ENCODE measurements around the gene NSMCE4A. TPM values are rescaled to one million over a fixed set of nuclear protein-coding genes. Genes with fewer than 3 reads are reported as not detected.
"Not testable (repeated sequence)": the region's sequence is repeated elsewhere in the genome, so short reads cannot be mapped to it uniquely, and the experiment has no call there.

NSMCE4A gene
- 10 to 100 TPM; 59.0 to 65.4 TPM for total RNA-seq

DNA sequence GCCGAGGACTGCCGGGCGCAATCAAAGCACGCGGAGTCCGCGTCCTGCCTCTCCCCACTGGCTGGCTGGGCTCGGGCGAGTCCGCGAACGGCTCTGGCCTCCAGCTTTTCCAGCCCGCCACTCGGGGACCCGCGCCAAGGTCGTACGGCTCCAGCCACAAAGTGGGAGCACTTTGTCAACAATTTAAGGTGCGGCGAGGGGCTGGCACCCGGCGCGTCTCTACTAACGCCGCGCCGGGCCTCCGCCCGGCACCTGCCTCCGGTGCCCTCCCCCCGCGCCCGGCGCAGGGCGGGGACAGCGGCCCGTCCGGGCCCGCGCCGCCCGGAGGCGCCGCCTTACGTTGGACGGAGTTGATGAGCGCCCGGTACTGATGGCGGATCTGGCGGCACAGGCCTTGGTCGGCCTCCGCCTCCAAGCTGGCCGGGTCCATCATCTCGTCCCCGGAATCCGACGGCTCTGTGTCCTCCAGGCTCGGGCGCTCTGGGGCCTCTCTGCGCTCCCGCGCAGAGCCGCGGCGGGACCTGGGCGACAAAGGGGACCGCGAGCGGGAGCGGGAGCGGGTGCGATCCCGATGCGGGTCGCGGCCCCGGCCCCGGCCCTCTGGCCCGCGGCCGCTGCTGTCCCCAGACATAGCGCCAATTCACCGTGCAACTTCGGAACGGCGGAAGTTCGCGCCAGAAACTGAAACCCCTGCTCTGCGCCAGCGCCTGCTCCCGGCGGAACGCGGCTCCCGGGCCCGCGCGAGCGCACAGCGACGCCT is at the start of gene NSMCE4A:
TSS of gene NSMCE4A (minus strand) at position 683 of the 760 bp plus-strand sequence. CDS start at position 631, 52 bp downstream.
- peak; percentile 85 for DNase-seq (ENCODE audit: low spot score)
- peak within 1 kb of the TSS; percentile 91 for H3K4me3 Mint-ChIP-seq
- H3K27me3 Mint-ChIP-seq: no peaks in the 10 kb centered on the region
- H3K4me1 Mint-ChIP-seq (ENCODE audit: low read depth in 2 of 2): peaks cover 16 to 19% of the 10 kb centered on the region in 2 donors
- H3K36me3 Mint-ChIP-seq: peaks cover 10% of the 10 kb centered on the region
- H3K27ac Mint-ChIP-seq: no peak within 1 kb of the TSS
- ATAC-seq: peak; percentile 90 to 93
- no peaks in the 10 kb centered on the region for H3K9me3 Mint-ChIP-seq

- not testable (repeated sequence) for H3K27me3 Mint-ChIP-seq; H3K4me3 Mint-ChIP-seq; DNase-seq (ENCODE audit: low spot score); H3K9me3 Mint-ChIP-seq; ATAC-seq; H3K27ac Mint-ChIP-seq; H3K36me3 Mint-ChIP-seq; H3K4me1 Mint-ChIP-seq (ENCODE audit: low read depth in 2 of 2)
These were observed 48.2 kb upstream of the NSMCE4A start for GRCh38 chr10:122023257-122023656.

DNA sequence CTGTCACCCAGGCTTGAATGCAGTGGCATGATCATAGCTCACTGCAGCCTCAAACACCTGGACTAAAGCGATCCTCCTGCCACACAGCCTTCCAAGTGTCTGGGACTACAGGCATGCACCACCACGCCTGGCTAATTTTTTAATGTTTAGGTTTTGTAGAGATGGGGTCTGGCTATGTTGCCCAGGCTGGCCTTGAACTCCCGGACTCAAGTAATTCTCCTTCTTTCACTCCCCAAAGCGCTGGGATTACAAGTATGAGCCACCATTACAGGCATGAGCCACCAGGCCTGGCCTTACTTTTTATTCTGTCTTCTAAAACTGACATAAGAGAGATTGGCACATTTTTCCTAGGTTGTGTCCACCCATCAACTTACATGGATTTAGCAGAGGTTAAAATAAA is 47.3 kb upstream of the NSMCE4A start:
- Mint-ChIP-seq H3K4me3 (no peak overlapping the region), H3K4me1 (ENCODE audit: low read depth in 2 of 2) (no peaks in the 10 kb centered on the region), H3K27ac (no peak overlapping the region), H3K27me3 (peaks cover 0 to 5% of the 10 kb centered on the region in 2 donors), H3K36me3 (no peaks in the 10 kb centered on the region), H3K9me3 (no peaks in the 10 kb centered on the region)
- DNase-seq (ENCODE audit: low spot score): no peak
- ATAC-seq: no peak

GRCh38 chr10:122021828-122022227 is 46.8 kb upstream of the NSMCE4A start:
- Mint-ChIP-seq H3K4me3 (no peak overlapping the region), H3K36me3 (no peaks in the 10 kb centered on the region), H3K4me1 (ENCODE audit: low read depth in 2 of 2) (no peaks in the 10 kb centered on the region), H3K27me3 (peaks cover 0 to 5% of the 10 kb centered on the region in 2 donors), H3K27ac (no peak overlapping the region), H3K9me3 (no peaks in the 10 kb centered on the region)
- DNase-seq (ENCODE audit: low spot score): no peak
- ATAC-seq: no peak

DNA sequence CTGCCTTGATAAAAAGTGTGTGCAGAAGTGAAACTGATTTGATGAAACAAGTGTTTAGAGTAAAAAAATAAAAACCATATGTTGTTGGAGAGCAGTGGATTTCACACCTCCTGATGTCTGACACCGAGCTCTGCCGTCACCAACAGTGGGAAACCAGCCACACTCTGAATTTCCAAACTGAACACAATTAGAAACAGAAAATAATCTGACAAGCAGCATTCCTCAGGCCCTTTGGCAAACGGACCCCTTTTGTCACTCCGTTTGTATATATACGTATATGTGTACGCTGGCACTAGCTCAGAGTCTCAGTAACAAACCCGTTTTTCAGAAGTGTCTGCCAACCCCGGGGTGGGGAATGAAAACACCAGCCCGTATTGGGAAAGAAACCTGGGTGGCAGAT is 46.4 kb upstream of the NSMCE4A start:
- no peaks in the 10 kb centered on the region for H3K9me3 Mint-ChIP-seq
- DNase-seq (ENCODE audit: low spot score) (no peak), ATAC-seq (no peak)
- no peaks in the 10 kb centered on the region for H3K36me3 Mint-ChIP-seq
- H3K4me1 Mint-ChIP-seq (ENCODE audit: low read depth in 2 of 2): no peaks in the 10 kb centered on the region
- H3K27me3 Mint-ChIP-seq: peaks cover 0 to 9% of the 10 kb centered on the region in 2 donors
- no peak overlapping the region for H3K4me3 Mint-ChIP-seq
- H3K27ac Mint-ChIP-seq: no peak overlapping the region

GRCh38 chr10:122020226-122020625 is 45.2 kb upstream of the NSMCE4A start:
- H3K9me3 Mint-ChIP-seq: no peaks in the 10 kb centered on the region
- ATAC-seq (no peak), DNase-seq (ENCODE audit: low spot score) (no peak)
- H3K4me3 Mint-ChIP-seq: no peak overlapping the region
- peaks cover 0 to 9% of the 10 kb centered on the region in 2 donors for H3K27me3 Mint-ChIP-seq
- no peaks in the 10 kb centered on the region for H3K36me3 Mint-ChIP-seq
- H3K4me1 Mint-ChIP-seq (ENCODE audit: low read depth in 2 of 2): no peaks in the 10 kb centered on the region
- H3K27ac Mint-ChIP-seq: no peak overlapping the region

GRCh38 chr10:122019414-122019975 is 44.5 kb upstream of the NSMCE4A start:
- H3K36me3 Mint-ChIP-seq: no peaks in the 10 kb centered on the region
- no peaks in the 10 kb centered on the region for H3K4me1 Mint-ChIP-seq (ENCODE audit: low read depth in 2 of 2)
- H3K27ac Mint-ChIP-seq: no peak overlapping the region
- H3K9me3 Mint-ChIP-seq: no peaks in the 10 kb centered on the region
- peaks cover 0 to 12% of the 10 kb centered on the region in 2 donors for H3K27me3 Mint-ChIP-seq
- no peak for ATAC-seq
- H3K4me3 Mint-ChIP-seq: no peak overlapping the region
- no peak for DNase-seq (ENCODE audit: low spot score)

DNA sequence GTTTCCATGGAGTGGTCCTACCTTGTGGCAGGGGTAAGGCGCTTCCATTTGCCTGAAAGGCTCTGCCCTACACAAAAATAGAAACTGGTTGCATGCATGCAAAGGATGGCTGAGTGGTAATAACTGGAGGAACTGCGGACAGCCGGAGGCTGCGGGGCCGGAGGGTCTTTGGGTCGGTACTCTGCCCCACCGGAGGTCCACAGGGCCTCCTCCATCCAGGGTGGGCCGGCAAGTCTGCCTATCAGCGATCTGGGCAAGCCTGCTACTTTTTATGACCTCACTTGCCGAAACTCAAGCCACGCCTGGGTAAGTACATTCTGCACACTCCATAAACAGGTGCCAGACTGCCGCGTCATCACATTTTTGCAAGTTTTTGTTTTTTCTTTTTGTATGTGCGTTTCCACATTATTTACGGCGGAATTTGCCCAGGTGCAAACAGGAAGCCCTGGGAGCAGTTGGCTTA is 44.0 kb upstream of the NSMCE4A start:
- H3K27me3 Mint-ChIP-seq: peaks cover 0 to 13% of the 10 kb centered on the region in 2 donors
- no peaks in the 10 kb centered on the region for H3K36me3 Mint-ChIP-seq
- ATAC-seq: peak in 1 of 2 donors; percentile 38
- no peaks in the 10 kb centered on the region for H3K9me3 Mint-ChIP-seq
- DNase-seq (ENCODE audit: low spot score): no peak
- no peaks in the 10 kb centered on the region for H3K4me1 Mint-ChIP-seq (ENCODE audit: low read depth in 2 of 2)
- H3K27ac Mint-ChIP-seq: no peak overlapping the region
- H3K4me3 Mint-ChIP-seq: no peak overlapping the region

- peaks cover 0 to 13% of the 10 kb centered on the region in 2 donors for H3K27me3 Mint-ChIP-seq
- no peak for ATAC-seq
- no peak overlapping the region for H3K4me3 Mint-ChIP-seq
- no peak overlapping the region for H3K27ac Mint-ChIP-seq
- H3K4me1 Mint-ChIP-seq (ENCODE audit: low read depth in 2 of 2): no peaks in the 10 kb centered on the region
- no peak for DNase-seq (ENCODE audit: low spot score)
- H3K9me3 Mint-ChIP-seq: no peaks in the 10 kb centered on the region
- no peaks in the 10 kb centered on the region for H3K36me3 Mint-ChIP-seq
These were observed 43.5 kb upstream of the NSMCE4A start for GRCh38 chr10:122018491-122018890.

DNA sequence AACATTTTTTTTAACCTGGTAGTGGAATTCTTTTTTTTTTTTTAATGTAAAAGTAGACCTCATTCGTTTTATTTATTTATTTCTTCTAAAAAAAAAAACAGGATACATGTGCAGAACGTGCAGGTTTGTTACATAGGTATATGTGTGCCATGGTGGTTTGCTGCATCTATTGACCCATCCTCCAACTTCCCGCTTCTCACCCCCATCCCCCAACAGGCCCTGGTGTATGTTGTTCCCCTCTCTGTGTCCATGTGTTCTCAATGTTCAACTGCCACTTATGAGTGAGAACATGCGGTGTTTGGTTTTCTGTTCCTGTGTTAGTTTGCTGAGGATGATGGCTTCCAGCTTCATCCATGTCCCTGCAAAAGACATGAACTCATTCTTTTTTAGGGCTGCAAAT is 42.9 kb upstream of the NSMCE4A start:
- not testable (repeated sequence) for H3K36me3 Mint-ChIP-seq; H3K4me1 Mint-ChIP-seq (ENCODE audit: low read depth in 2 of 2); H3K9me3 Mint-ChIP-seq; DNase-seq (ENCODE audit: low spot score); ATAC-seq; H3K4me3 Mint-ChIP-seq; H3K27ac Mint-ChIP-seq
- H3K27me3 Mint-ChIP-seq: peaks cover 0 to 14% of the 10 kb centered on the region in 2 donors

- H3K4me3 Mint-ChIP-seq: no peak overlapping the region
- ATAC-seq: no peak
- H3K27ac Mint-ChIP-seq: no peak overlapping the region
- peaks cover 7 to 23% of the 10 kb centered on the region in 2 donors for H3K27me3 Mint-ChIP-seq
- no peaks in the 10 kb centered on the region for H3K4me1 Mint-ChIP-seq (ENCODE audit: low read depth in 2 of 2)
- DNase-seq (ENCODE audit: low spot score): no peak
- H3K36me3 Mint-ChIP-seq: no peaks in the 10 kb centered on the region
- no peaks in the 10 kb centered on the region for H3K9me3 Mint-ChIP-seq
These were observed 39.7 kb upstream of the NSMCE4A start for GRCh38 chr10:122014652-122015248.

DNA sequence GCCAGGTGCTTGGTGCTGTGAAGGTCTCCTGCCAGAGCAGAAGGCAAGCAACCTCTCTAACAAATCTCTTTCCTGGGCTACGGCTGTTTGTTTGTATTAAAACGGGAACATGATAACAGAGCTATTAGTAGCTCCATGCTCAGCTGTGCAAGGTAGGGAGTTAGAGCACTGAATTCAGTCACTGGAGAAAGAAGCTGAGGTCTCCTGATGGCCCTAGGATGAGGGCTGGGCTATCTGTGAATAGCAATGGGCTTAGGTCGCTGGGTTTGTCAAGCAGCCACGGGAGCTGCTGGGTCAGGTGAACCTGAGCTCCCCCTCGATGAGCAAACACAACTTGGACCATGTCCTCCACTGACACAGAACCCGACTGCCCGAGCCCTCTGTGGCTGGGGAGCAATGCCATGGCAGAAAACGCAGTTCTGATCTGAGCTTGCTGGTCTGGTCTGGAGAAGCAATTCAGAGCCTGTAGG is 38.3 kb upstream of the NSMCE4A start:
- H3K4me3 Mint-ChIP-seq: no peak overlapping the region
- ATAC-seq (no peak), DNase-seq (ENCODE audit: low spot score) (no peak)
- H3K27me3 Mint-ChIP-seq: peaks cover 7 to 18% of the 10 kb centered on the region in 2 donors
- no peak overlapping the region for H3K27ac Mint-ChIP-seq
- no peaks in the 10 kb centered on the region for H3K9me3 Mint-ChIP-seq
- no peaks in the 10 kb centered on the region for H3K36me3 Mint-ChIP-seq
- H3K4me1 Mint-ChIP-seq (ENCODE audit: low read depth in 2 of 2): no peaks in the 10 kb centered on the region

DNA sequence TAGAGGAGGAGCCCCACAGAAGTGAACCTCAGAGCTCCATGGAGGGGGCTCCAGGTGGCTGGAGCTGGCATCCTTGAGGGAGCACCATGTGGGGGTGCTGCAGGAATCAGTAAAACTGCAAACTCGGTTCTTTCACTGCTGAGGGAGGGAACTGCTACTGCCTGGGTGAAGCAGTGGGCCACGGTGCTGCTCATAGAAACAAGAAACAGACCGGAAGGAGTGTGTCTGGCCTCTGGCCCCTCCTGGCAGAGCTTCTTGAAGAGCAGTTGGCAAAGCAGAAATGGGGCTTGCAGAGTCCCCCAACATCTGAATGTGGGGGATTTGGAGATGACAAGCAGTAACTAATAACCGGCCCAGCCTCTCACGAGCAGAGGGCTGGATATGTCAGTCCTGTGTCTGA is 37.7 kb upstream of the NSMCE4A start:
- H3K9me3 Mint-ChIP-seq: no peaks in the 10 kb centered on the region
- no peak for ATAC-seq
- H3K27me3 Mint-ChIP-seq: peaks cover 9 to 18% of the 10 kb centered on the region in 2 donors
- H3K27ac Mint-ChIP-seq: no peak overlapping the region
- H3K4me1 Mint-ChIP-seq (ENCODE audit: low read depth in 2 of 2): no peaks in the 10 kb centered on the region
- no peaks in the 10 kb centered on the region for H3K36me3 Mint-ChIP-seq
- no peak for DNase-seq (ENCODE audit: low spot score)
- no peak overlapping the region for H3K4me3 Mint-ChIP-seq
